Breast epithelium (tissue), 4 donors: ENCODE data around the gene SPTY2D1. TPM values are rescaled to one million over a fixed set of nuclear protein-coding genes. Genes with fewer than 3 reads are reported as not detected.
"Not testable (repeated sequence)": the region's sequence is repeated elsewhere in the genome, so short reads cannot be mapped to it uniquely, and the experiment has no call there.

Experiments
- DNase-seq, 2 donors: peaks; one replicate each; pipeline ENCODE4 v3.0.0-alpha.2; 2019; ENCODE audit warnings: low spot score in 2 of 2
- H3K27ac ChIP-seq, 2 donors: fragments of 200-600 bp; sonication (generic) in 1 of 2; one replicate each; pipeline ENCODE4 v1.5.1; 2016 to 2019; ENCODE audit warnings: mild to moderate bottlenecking in 1 of 2
- H3K27me3 ChIP-seq, 2 donors: fragments of 200-600 bp; sonication (generic) in 1 of 2; one replicate each; pipeline versions ENCODE4 v1.5.1 to v1.6.0; 2017 to 2019; ENCODE audit warnings: control low read depth in 1 of 2, mild to moderate bottlenecking in 1 of 2
- H3K36me3 ChIP-seq: fragments of 200-600 bp; one replicate; pipeline ENCODE4 v1.5.1; 2019
- H3K4me1 ChIP-seq, 2 donors: fragments of 200-600 bp; sonication (generic); one replicate each; pipeline ENCODE4 v1.5.1; 2016 to 2019; ENCODE audit warnings: control low read depth in 1 of 2
- H3K4me3 ChIP-seq, 3 donors: fragments of 200-600 bp; sonication (generic); 1 replicate in 2 of 3; 2 replicates in 1 of 3; pipeline ENCODE4 v1.5.1; 2016 to 2019; ENCODE audit warnings: mild to moderate bottlenecking in 3 of 3, moderate library complexity in 2 of 3
- H3K9me3 ChIP-seq, 2 donors: fragments of 200-600 bp; sonication (generic) in 1 of 2; one replicate each; pipeline ENCODE4 v1.5.1; 2016 to 2019; ENCODE audit warnings: control low read depth in 1 of 2
- CTCF ChIP-seq, 3 donors: fragments of 450-650 bp; IDR thresholded peaks; one replicate each; pipeline ENCODE4 v1.5.1; 2016 to 2017; ENCODE audit warnings: antibody characterized with exemption in 3 of 3, mild to moderate bottlenecking in 3 of 3, moderate library complexity in 3 of 3
- POLR2A ChIP-seq: fragments of 450-650 bp; IDR thresholded peaks from one replicate; pipeline ENCODE4 v1.6.1; 2016; ENCODE audit warnings: antibody characterized with exemption, mild to moderate bottlenecking, moderate library complexity
- POLR2AphosphoS5 ChIP-seq, 3 donors: sonication (generic); formaldehyde crosslinking; IDR thresholded peaks; one replicate each; pipeline ENCODE4 v1.6.1; 2017; ENCODE audit warnings: antibody characterized with exemption in 3 of 3
- intact Hi-C: fragments of 100-400 bp; cut with DNase I; formaldehyde crosslinking; loops from one replicate; pipeline ENCODE4 v1.15.1; 2023; ENCODE audit warnings: low total_unique reads
- total RNA-seq, 3 donors: library from RNA; depleted of rRNA; stranded (reverse); fragments of >200 nt; gene quantifications; one replicate each; pipeline ENCODE4 v1.1.0, GENCODE V29; 2016

Gene SPTY2D1
- total RNA-seq, 3 donors from 2014 or later = 19.5 to 30.6 (median 27.5) TPM

GRCh38 chr11:18671246-18671645 is 37.1 kb upstream of the SPTY2D1 start:
- no peaks in the 10 kb centered on the region for H3K36me3 ChIP-seq
- no peaks in the 10 kb centered on the region for H3K4me1 ChIP-seq
- DNase-seq = no peak
- intact Hi-C loops = no loop called here
- no peak overlapping the region for H3K27ac ChIP-seq
- no peaks in the 10 kb centered on the region for H3K9me3 ChIP-seq
- no peaks in the 10 kb centered on the region for H3K27me3 ChIP-seq
- no peak for TF ChIP-seq POLR2AphosphoS5 (IDR thresholded peaks at IDR 0.05)
- no peak for TF ChIP-seq POLR2A
- TF ChIP-seq CTCF (IDR thresholded peaks at IDR 0.05) = no peak
- no peak overlapping the region for H3K4me3 ChIP-seq

GRCh38 chr11:18669711-18670110 is 35.6 kb upstream of the SPTY2D1 start:
- intact Hi-C loops = no loop called here
- no peak for DNase-seq
- TF ChIP-seq CTCF (IDR thresholded peaks at IDR 0.05) (no peak), POLR2A (no peak), POLR2AphosphoS5 (IDR thresholded peaks at IDR 0.05) (no peak)
- no peaks in the 10 kb centered on the region for H3K27me3 ChIP-seq
- H3K4me3 ChIP-seq = no peak overlapping the region
- H3K4me1 ChIP-seq = no peaks in the 10 kb centered on the region
- H3K9me3 ChIP-seq = no peaks in the 10 kb centered on the region
- H3K36me3 ChIP-seq = no peaks in the 10 kb centered on the region
- no peak overlapping the region for H3K27ac ChIP-seq

GRCh38 chr11:18669219-18669596 is 35.1 kb upstream of the SPTY2D1 start:
- Histone ChIP-seq H3K4me1 (no peaks in the 10 kb centered on the region), H3K27ac (no peak overlapping the region), H3K9me3 (no peaks in the 10 kb centered on the region), H3K36me3 (no peaks in the 10 kb centered on the region), H3K27me3 (no peaks in the 10 kb centered on the region), H3K4me3 (no peak overlapping the region)
- no peak for TF ChIP-seq POLR2A
- TF ChIP-seq CTCF (IDR thresholded peaks at IDR 0.05) = no peak
- TF ChIP-seq POLR2AphosphoS5 (IDR thresholded peaks at IDR 0.05) = no peak
- intact Hi-C loops = no loop called here
- DNase-seq = no peak

GRCh38 chr11:18668131-18668530 is 34.0 kb upstream of the SPTY2D1 start:
- Histone ChIP-seq H3K9me3 (no peaks in the 10 kb centered on the region), H3K27ac (no peak overlapping the region), H3K4me3 (no peak overlapping the region), H3K4me1 (no peaks in the 10 kb centered on the region), H3K27me3 (no peaks in the 10 kb centered on the region), H3K36me3 (no peaks in the 10 kb centered on the region)
- DNase-seq = no peak
- intact Hi-C loops = no loop called here
- TF ChIP-seq POLR2AphosphoS5 (IDR thresholded peaks at IDR 0.05) = no peak
- no peak for TF ChIP-seq CTCF (IDR thresholded peaks at IDR 0.05)
- no peak for TF ChIP-seq POLR2A

- intact Hi-C loops, H3K27ac ChIP-seq, H3K9me3 ChIP-seq, H3K4me3 ChIP-seq, H3K36me3 ChIP-seq, DNase-seq, H3K4me1 ChIP-seq, H3K27me3 ChIP-seq: not testable (repeated sequence)
Observed at GRCh38 chr11:18665353-18665872, 31.3 kb upstream of the SPTY2D1 start.

- H3K27me3 ChIP-seq = no peaks in the 10 kb centered on the region
- no peaks in the 10 kb centered on the region for H3K9me3 ChIP-seq
- no peak overlapping the region for H3K27ac ChIP-seq
- no peaks in the 10 kb centered on the region for H3K36me3 ChIP-seq
- H3K4me3 ChIP-seq = no peak overlapping the region
- intact Hi-C loops = no loop called here
- no peak for DNase-seq
- TF ChIP-seq POLR2A (no peak), CTCF (IDR thresholded peaks at IDR 0.05) (no peak), POLR2AphosphoS5 (IDR thresholded peaks at IDR 0.05) (no peak)
- H3K4me1 ChIP-seq = no peaks in the 10 kb centered on the region
Observed at GRCh38 chr11:18657673-18658072, 23.5 kb upstream of the SPTY2D1 start.
